Measurements from ENCODE around the gene PPCDC. TPM values are rescaled to one million over a fixed set of nuclear protein-coding genes. Genes with fewer than 3 reads are reported as not detected.
"Not testable (repeated sequence)": the region's sequence is repeated elsewhere in the genome, so short reads cannot be mapped to it uniquely, and the experiment has no call there.

Gene PPCDC
- polyA plus RNA-seq, 1 of the 3 experiments (the other 2 are of a cell fraction), result 19.8 TPM

DNA sequence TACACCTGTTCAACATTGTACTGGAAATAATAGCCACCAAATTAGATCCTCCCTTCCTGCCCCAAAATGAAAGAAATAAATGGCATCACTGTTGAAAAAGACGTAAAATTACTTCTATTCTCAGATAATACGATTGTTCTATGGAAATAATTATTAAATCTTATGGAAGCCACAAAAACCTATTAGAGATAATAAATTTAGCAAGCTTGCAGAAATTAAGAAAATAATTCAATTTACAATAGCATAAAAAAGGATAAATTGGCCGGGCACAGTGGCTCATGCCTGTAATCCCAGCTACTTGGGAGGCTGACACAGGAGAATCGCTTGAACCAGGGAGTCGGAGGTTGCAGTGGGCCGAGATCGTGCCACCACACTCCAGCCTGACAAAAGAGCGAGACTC is 57.8 kb downstream of the PPCDC start:
- WGBS (ENCODE audit: low lambda C conversion rate), result 51% methylated on average over 8 of the region's 8 CpGs
- no peaks in the 10 kb centered on the region; the same call in 1 of the 2 replicates for H3K27me3 ChIP-seq (ENCODE audit: insufficient read depth)
- TF ChIP-seq GATA2 (CRISPR knock-in tag; IDR thresholded peaks at IDR 0.05) (no peak), SMC3 (IDR thresholded peaks at IDR 0.05; ENCODE audit: low read depth, low read length) (no peak), EP300 (IDR thresholded peaks at IDR 0.05; ENCODE audit: borderline replicate concordance in 1 of 2, low read depth in 1 of 2, low read length in 1 of 2) (no peak), RFX5 (IDR thresholded peaks at IDR 0.05; ENCODE audit: low read length) (no peak), CHD2 (IDR thresholded peaks at IDR 0.05; ENCODE audit: low read length, partially characterized antibody) (no peak)
- TF ChIP-seq, protein P1, sequence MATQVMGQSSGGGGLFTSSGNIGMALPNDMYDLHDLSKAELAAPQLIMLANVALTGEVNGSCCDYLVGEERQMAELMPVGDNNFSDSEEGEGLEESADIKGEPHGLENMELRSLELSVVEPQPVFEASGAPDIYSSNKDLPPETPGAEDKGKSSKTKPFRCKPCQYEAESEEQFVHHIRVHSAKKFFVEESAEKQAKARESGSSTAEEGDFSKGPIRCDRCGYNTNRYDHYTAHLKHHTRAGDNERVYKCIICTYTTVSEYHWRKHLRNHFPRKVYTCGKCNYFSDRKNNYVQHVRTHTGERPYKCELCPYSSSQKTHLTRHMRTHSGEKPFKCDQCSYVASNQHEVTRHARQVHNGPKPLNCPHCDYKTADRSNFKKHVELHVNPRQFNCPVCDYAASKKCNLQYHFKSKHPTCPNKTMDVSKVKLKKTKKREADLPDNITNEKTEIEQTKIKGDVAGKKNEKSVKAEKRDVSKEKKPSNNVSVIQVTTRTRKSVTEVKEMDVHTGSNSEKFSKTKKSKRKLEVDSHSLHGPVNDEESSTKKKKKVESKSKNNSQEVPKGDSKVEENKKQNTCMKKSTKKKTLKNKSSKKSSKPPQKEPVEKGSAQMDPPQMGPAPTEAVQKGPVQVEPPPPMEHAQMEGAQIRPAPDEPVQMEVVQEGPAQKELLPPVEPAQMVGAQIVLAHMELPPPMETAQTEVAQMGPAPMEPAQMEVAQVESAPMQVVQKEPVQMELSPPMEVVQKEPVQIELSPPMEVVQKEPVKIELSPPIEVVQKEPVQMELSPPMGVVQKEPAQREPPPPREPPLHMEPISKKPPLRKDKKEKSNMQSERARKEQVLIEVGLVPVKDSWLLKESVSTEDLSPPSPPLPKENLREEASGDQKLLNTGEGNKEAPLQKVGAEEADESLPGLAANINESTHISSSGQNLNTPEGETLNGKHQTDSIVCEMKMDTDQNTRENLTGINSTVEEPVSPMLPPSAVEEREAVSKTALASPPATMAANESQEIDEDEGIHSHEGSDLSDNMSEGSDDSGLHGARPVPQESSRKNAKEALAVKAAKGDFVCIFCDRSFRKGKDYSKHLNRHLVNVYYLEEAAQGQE (IDR thresholded peaks at IDR 0.05; ENCODE audit: low read depth, low read length), result no peak
- TF ChIP-seq, protein P2, sequence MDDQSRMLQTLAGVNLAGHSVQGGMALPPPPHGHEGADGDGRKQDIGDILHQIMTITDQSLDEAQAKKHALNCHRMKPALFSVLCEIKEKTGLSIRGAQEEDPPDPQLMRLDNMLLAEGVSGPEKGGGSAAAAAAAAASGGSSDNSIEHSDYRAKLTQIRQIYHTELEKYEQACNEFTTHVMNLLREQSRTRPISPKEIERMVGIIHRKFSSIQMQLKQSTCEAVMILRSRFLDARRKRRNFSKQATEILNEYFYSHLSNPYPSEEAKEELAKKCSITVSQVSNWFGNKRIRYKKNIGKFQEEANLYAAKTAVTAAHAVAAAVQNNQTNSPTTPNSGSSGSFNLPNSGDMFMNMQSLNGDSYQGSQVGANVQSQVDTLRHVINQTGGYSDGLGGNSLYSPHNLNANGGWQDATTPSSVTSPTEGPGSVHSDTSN (IDR thresholded peaks at IDR 0.05), result no peak
- H3K36me3 ChIP-seq (replicated peaks in 1 of 2; ENCODE audit: control insufficient read depth in 1 of 2, insufficient read depth in 2 of 2, low read length in 1 of 2), result no peaks in the 10 kb centered on the region
- H3K4me1 ChIP-seq (ENCODE audit: control insufficient read depth in 1 of 2, insufficient read depth in 2 of 2, low read depth in 1 of 2, low read length in 1 of 2), result no peaks in the 10 kb centered on the region
- CTCF ChIA-PET, result interaction anchor here (1.3 kb wide), 1 partner anchor 36 kb away, joined by 3 read pairs; no protein-coding TSS in a partner anchor
- H3K9me2 ChIP-seq, result no peaks in the 10 kb centered on the region
- DNase-seq, result no peak
- H3F3A ChIP-seq (replicated peaks; ENCODE audit: insufficient read depth), result no peaks in the 10 kb centered on the region
- H3K9me3 ChIP-seq, result no peaks in the 10 kb centered on the region
- no peaks in the 10 kb centered on the region for H3K79me2 ChIP-seq (ENCODE audit: insufficient read depth)
- H3K4me3 ChIP-seq (ENCODE audit: low read depth in 2 of 2, low read length in 1 of 2), result no peak overlapping the region
- POLR2A ChIA-PET, result no interaction called here
- H2AFZ ChIP-seq (ENCODE audit: low read depth), result no peak overlapping the region
- no peak overlapping the region for H3K4me2 ChIP-seq
- no peaks in the 10 kb centered on the region for H4K20me1 ChIP-seq (ENCODE audit: insufficient read depth)
- H3K9ac ChIP-seq, result no peak overlapping the region
- H3K27ac ChIP-seq (ENCODE audit: low read depth in 2 of 2, low read length in 1 of 2), result no peak overlapping the region

DNA sequence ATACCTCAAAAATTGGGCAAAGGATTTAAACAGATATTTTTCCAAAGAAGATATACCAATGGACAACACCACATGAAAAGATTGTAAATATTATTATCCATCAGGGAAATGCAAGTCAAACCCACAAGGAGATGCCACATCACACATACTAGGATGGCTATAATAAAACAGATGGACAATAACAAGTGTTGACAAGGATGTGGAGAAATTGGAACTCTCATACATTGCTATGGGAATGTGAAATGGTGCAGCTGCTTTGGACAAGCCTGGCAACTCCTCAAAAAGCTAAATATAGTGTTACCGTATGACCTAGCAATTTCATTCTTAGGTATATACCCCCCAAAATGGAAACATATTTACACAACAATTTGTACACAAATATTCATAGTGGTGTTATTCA is 59.3 kb downstream of the PPCDC start:
- no peaks in the 10 kb centered on the region for H3K79me2 ChIP-seq (ENCODE audit: insufficient read depth)
- no peak overlapping the region for H3K4me2 ChIP-seq
- ChIA-PET CTCF (no interaction called here), POLR2A (no interaction called here)
- TF ChIP-seq ELF1 (IDR thresholded peaks at IDR 0.05) (no peak), NRF1 (IDR thresholded peaks at IDR 0.05; ENCODE audit: low read depth, low read length) (no peak), SMC3 (IDR thresholded peaks at IDR 0.05; ENCODE audit: low read depth, low read length) (no peak), RCOR1 (IDR thresholded peaks at IDR 0.05; ENCODE audit: low read length) (no peak)
- no peak overlapping the region for H3K4me3 ChIP-seq (ENCODE audit: low read depth in 2 of 2, low read length in 1 of 2)
- H4K20me1 ChIP-seq (ENCODE audit: insufficient read depth), result no peaks in the 10 kb centered on the region
- 43% methylated on average over 1 of the region's 1 CpG for WGBS (ENCODE audit: low lambda C conversion rate)
- H3K9me2 ChIP-seq, result no peaks in the 10 kb centered on the region
- no peaks in the 10 kb centered on the region for H3K4me1 ChIP-seq (ENCODE audit: control insufficient read depth in 1 of 2, insufficient read depth in 2 of 2, low read depth in 1 of 2, low read length in 1 of 2)
- H3F3A ChIP-seq (replicated peaks; ENCODE audit: insufficient read depth), result no peaks in the 10 kb centered on the region
- H2AFZ ChIP-seq (ENCODE audit: low read depth), result no peak overlapping the region
- no peaks in the 10 kb centered on the region for H3K36me3 ChIP-seq (replicated peaks in 1 of 2; ENCODE audit: control insufficient read depth in 1 of 2, insufficient read depth in 2 of 2, low read length in 1 of 2)
- H3K27me3 ChIP-seq (ENCODE audit: insufficient read depth), result no peaks in the 10 kb centered on the region; the same call in 1 of the 2 replicates
- DNase-seq, result no peak
- no peak overlapping the region for H3K9ac ChIP-seq
- no peaks in the 10 kb centered on the region for H3K9me3 ChIP-seq
- H3K27ac ChIP-seq (ENCODE audit: low read depth in 2 of 2, low read length in 1 of 2), result no peak overlapping the region

DNA sequence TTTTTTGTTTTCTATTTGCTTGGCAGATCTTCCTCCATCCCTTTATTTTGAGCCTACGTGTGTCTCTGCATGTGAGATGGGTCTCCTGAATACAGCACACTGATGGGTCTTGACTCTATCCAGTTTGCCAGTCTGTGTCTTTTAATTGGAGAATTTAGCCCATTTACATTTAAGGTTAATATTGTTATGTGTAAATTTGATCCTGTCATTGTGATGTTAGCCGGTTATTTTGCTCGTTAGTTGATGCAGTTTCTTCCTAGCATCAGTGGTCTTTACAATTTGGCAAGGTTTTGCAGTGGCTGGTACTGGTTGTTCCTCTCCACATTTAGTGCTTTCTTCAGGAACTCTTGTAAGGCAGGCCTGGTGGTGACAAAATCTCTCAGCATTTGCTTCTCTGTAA is 62.3 kb downstream of the PPCDC start:
- H3K27ac ChIP-seq (ENCODE audit: low read depth in 2 of 2, low read length in 1 of 2); CTCF ChIA-PET: not testable (repeated sequence)

More for the DNA sequence above, 62.3 kb downstream of the PPCDC start:
- H3K27me3 ChIP-seq (ENCODE audit: insufficient read depth); H3K9me3 ChIP-seq; H3K4me3 ChIP-seq (ENCODE audit: low read depth in 2 of 2, low read length in 1 of 2); H3K79me2 ChIP-seq (ENCODE audit: insufficient read depth); POLR2A ChIA-PET; H3K36me3 ChIP-seq (replicated peaks in 1 of 2; ENCODE audit: control insufficient read depth in 1 of 2, insufficient read depth in 2 of 2, low read length in 1 of 2); H3K9me2 ChIP-seq; H3F3A ChIP-seq (replicated peaks; ENCODE audit: insufficient read depth); H3K9ac ChIP-seq; DNase-seq; H2AFZ ChIP-seq (ENCODE audit: low read depth); H4K20me1 ChIP-seq (ENCODE audit: insufficient read depth); H3K4me2 ChIP-seq; H3K4me1 ChIP-seq (ENCODE audit: control insufficient read depth in 1 of 2, insufficient read depth in 2 of 2, low read depth in 1 of 2, low read length in 1 of 2): not testable (repeated sequence)
- WGBS (ENCODE audit: low lambda C conversion rate), result 52% methylated on average over 3 of the region's 3 CpGs
